ENCODE measurements around the gene GC. TPM values are rescaled to one million over a fixed set of nuclear protein-coding genes. Genes with fewer than 3 reads are reported as not detected.
"Not testable (repeated sequence)": the region's sequence is repeated elsewhere in the genome, so short reads cannot be mapped to it uniquely, and the experiment has no call there.

Gene GC
- total and polyA plus RNA-seq, 2 of the 4 experiments (the other 2 are of a cell fraction), result not detected

- DNase-seq; H2BK15ac ChIP-seq (ENCODE audit: low read depth, low read length); H3K56ac ChIP-seq (ENCODE audit: extremely low read depth, insufficient read depth, low read length); H3K27ac ChIP-seq (ENCODE audit: insufficient read depth, low read length); H4K20me1 ChIP-seq (ENCODE audit: insufficient read depth, low read length); ATAC-seq (ENCODE audit: low read depth); H3K14ac ChIP-seq (replicated peaks; ENCODE audit: low read depth, low read length); H3K27me3 ChIP-seq (ENCODE audit: control insufficient read depth, insufficient read depth, low read length); H2AK5ac ChIP-seq (ENCODE audit: low read depth, low read length); intact Hi-C loops (cut with micrococcal nuclease); H3K9ac ChIP-seq (ENCODE audit: low read depth, low read length); H2AK9ac ChIP-seq (replicated peaks; ENCODE audit: low read depth, low read length, poor library complexity); H4K5ac ChIP-seq (ENCODE audit: low read depth, low read length); H2BK120ac ChIP-seq (ENCODE audit: low read depth, low read length); H4K91ac ChIP-seq (ENCODE audit: insufficient read depth, low read depth, low read length); dilution Hi-C loops (cut with HindIII; ENCODE audit: low sequenced_read_pairs, unreplicated experiment); H3K9me1 ChIP-seq (ENCODE audit: insufficient read depth, low read length); H3K36me3 ChIP-seq (ENCODE audit: control insufficient read depth, insufficient read depth, low read length); H3K9me3 ChIP-seq (ENCODE audit: control insufficient read depth, insufficient read depth, low read length); H3K4me3 ChIP-seq (ENCODE audit: insufficient read depth, low read depth, low read length); H2AFZ ChIP-seq (replicated peaks; ENCODE audit: low read length, poor library complexity); in situ Hi-C loops (cut with MboI; ENCODE audit: low sequenced_read_pairs); POLR2A ChIA-PET (ENCODE audit: unreplicated experiment); H3K4ac ChIP-seq (ENCODE audit: low read depth, low read length); H2BK5ac ChIP-seq (ENCODE audit: low read depth, low read length, poor library complexity, severe bottlenecking); H3K23ac ChIP-seq (ENCODE audit: low read depth, low read length); H3K4me1 ChIP-seq (ENCODE audit: control insufficient read depth, insufficient read depth, low read length); H2BK20ac ChIP-seq (ENCODE audit: low read depth, low read length); H4K8ac ChIP-seq (ENCODE audit: low read depth in 2 of 2, low read length in 2 of 2); BruUV-seq (replicated peaks); H3K4me2 ChIP-seq (ENCODE audit: low read depth, low read length); H3K79me1 ChIP-seq (ENCODE audit: low read depth in 1 of 2, low read length in 2 of 2); H3K18ac ChIP-seq (ENCODE audit: low read depth, low read length): not testable (repeated sequence)
- no CpG with 5 or more reads among the region's 4 CpGs for WGBS, 2 experiments (ENCODE audit: extremely low coverage in 2 of 2, insufficient read length in 1 of 2)
- CTCF ChIA-PET, result interaction anchor here (1.0 kb wide), 1 partner anchor 19 kb away, joined by 3 read pairs; no protein-coding TSS in a partner anchor
Observed at GRCh38 chr4:71804017-71804697, 20.3 kb upstream of the GC start.

Data from IMR-90 (cell line).